Gastrocnemius medialis (tissue), 4 donors: ENCODE measurements around the gene PDZRN3. TPM values are rescaled to one million over a fixed set of nuclear protein-coding genes. Genes with fewer than 3 reads are reported as not detected.

Experiments used
- ATAC-seq, 2 donors: fragments of 150-250 bp; one replicate each; pipeline ENCODE4 v1.9.1; 2016
- DNase-seq, 2 donors: peaks; one replicate each; pipeline ENCODE4 v3.0.0-alpha.2; 2019
- H3K27ac ChIP-seq, 4 donors: fragments of 200-600 bp; sonication (generic); 1 replicate in 1 of 4; 2 replicates in 3 of 4; pipeline ENCODE4 v1.5.1; 2016 to 2018; ENCODE audit warnings: mild to moderate bottlenecking in 2 of 4, moderate library complexity in 1 of 4
- H3K27me3 ChIP-seq, 3 donors: fragments of 200-600 bp; sonication (generic) in 2 of 3; 1 replicate in 1 of 3; 2 replicates in 2 of 3; pipeline versions ENCODE4 v1.5.1 to v1.6.0; 2016 to 2019; ENCODE audit warnings: mild to moderate bottlenecking in 1 of 3, moderate library complexity in 1 of 3
- H3K36me3 ChIP-seq, 2 donors: fragments of 200-600 bp; sonication (generic) in 1 of 2; one replicate each; pipeline ENCODE4 v1.5.1; 2017 to 2018
- H3K4me1 ChIP-seq, 2 donors: fragments of 200-600 bp; sonication (generic) in 1 of 2; one replicate each; pipeline ENCODE4 v1.5.1; 2016 to 2017; ENCODE audit warnings: mild to moderate bottlenecking in 2 of 2
- H3K4me3 ChIP-seq, 4 donors: fragments of 200-600 bp; sonication (generic) in 3 of 4; 1 replicate in 1 of 4; 2 replicates in 3 of 4; pipeline ENCODE4 v1.5.1; 2016 to 2019; ENCODE audit warnings: mild to moderate bottlenecking in 2 of 4
- H3K9me3 ChIP-seq, 3 donors: fragments of 200-600 bp; sonication (generic) in 2 of 3; 1 replicate in 1 of 3; 2 replicates in 2 of 3; pipeline ENCODE4 v1.5.1; 2016 to 2019
- CTCF ChIP-seq, 5 experiments: fragments of 450-650 bp in 3 of 5; fragments of 200-600 bp in 2 of 5; sonication (generic) in 2 of 5; IDR thresholded peaks in 4 of 5; conservative IDR thresholded peaks in 1 of 5; 1 replicate in 4 of 5; 2 replicates in 1 of 5; pipeline ENCODE4 v1.5.1; 2016 to 2019; ENCODE audit warnings: antibody characterized with exemption in 5 of 5, mild to moderate bottlenecking in 3 of 5, moderate library complexity in 3 of 5
- POLR2A ChIP-seq, 2 donors: fragments of 450-650 bp; IDR thresholded peaks; one replicate each; pipeline ENCODE4 v1.6.1; 2017; ENCODE audit warnings: antibody characterized with exemption in 2 of 2, mild to moderate bottlenecking in 2 of 2, moderate library complexity in 2 of 2
- in situ Hi-C, 4 donors: fragments of 200-750 bp; cut with MboI; loops; one replicate each; pipeline versions ENCODE4 v1.15.0 to v1.8.0; 2017; ENCODE audit warnings: low sequenced_read_pairs in 4 of 4
- intact Hi-C: fragments of 100-400 bp; cut with DNase I; formaldehyde crosslinking; loops from one replicate; pipeline ENCODE4 v1.15.1; 2023; ENCODE audit warnings: low total_unique reads
- total RNA-seq, 4 donors: library from RNA; depleted of rRNA; stranded (reverse); fragments of >200 nt; gene quantifications; one replicate each; pipeline versions ENCODE4 v1.1.0 to v1.2.3, GENCODE V29; 2016

PDZRN3 gene
- total RNA-seq, 4 donors from 2014 or later, result 9.1 to 30.3 (median 24.7) TPM

GRCh38 chr3:73448761-73449301 lies 175.9 kb downstream of the PDZRN3 start:
- Histone ChIP-seq H3K4me1 (peaks cover 18 to 26% of the 10 kb centered on the region in 2 donors), H3K36me3 (no peaks in the 10 kb centered on the region), H3K27ac (no peak overlapping the region), H3K27me3 (no peaks in the 10 kb centered on the region), H3K9me3 (no peaks in the 10 kb centered on the region), H3K4me3 (no peak overlapping the region)
- in situ Hi-C loops, result no loop called here
- TF ChIP-seq CTCF (IDR thresholded peaks at IDR 0.05 in 4 of 5, conservative IDR thresholded peaks at IDR 0.05 in 1 of 5), result no peak
- TF ChIP-seq POLR2A (IDR thresholded peaks at IDR 0.05), result no peak
- no peak for ATAC-seq
- intact Hi-C loops, result no loop called here
- no peak for DNase-seq

- in situ Hi-C loops, result no loop called here
- H3K4me1 ChIP-seq, result peaks cover 18 to 26% of the 10 kb centered on the region in 2 donors
- intact Hi-C loops, result no loop called here
These were observed 176.7 kb downstream of the PDZRN3 start for GRCh38 chr3:73448041-73448440.

GRCh38 chr3:73447111-73447510 lies 177.6 kb downstream of the PDZRN3 start:
- DNase-seq (no peak), ATAC-seq (no peak)
- in situ Hi-C loops (no loop called here), intact Hi-C loops (no loop called here)
- Histone ChIP-seq H3K9me3 (no peaks in the 10 kb centered on the region), H3K27me3 (no peaks in the 10 kb centered on the region), H3K27ac (no peak overlapping the region), H3K4me3 (no peak overlapping the region), H3K36me3 (no peaks in the 10 kb centered on the region), H3K4me1 (peaks cover 13 to 19% of the 10 kb centered on the region in 2 donors)
- no peak for TF ChIP-seq POLR2A (IDR thresholded peaks at IDR 0.05)
- TF ChIP-seq CTCF (IDR thresholded peaks at IDR 0.05 in 4 of 5, conservative IDR thresholded peaks at IDR 0.05 in 1 of 5), result no peak

More at GRCh38 chr3:73448041-73448440, 176.7 kb downstream of the PDZRN3 start:
- H3K36me3 ChIP-seq, result no peaks in the 10 kb centered on the region
- ATAC-seq (no peak), DNase-seq (no peak)
- no peak overlapping the region for H3K4me3 ChIP-seq
- no peak overlapping the region for H3K27ac ChIP-seq
- H3K9me3 ChIP-seq, result no peaks in the 10 kb centered on the region
- TF ChIP-seq CTCF (IDR thresholded peaks at IDR 0.05 in 4 of 5, conservative IDR thresholded peaks at IDR 0.05 in 1 of 5) (no peak), POLR2A (IDR thresholded peaks at IDR 0.05) (no peak)
- H3K27me3 ChIP-seq, result no peaks in the 10 kb centered on the region

- H3K4me3 ChIP-seq, result no peak overlapping the region
- intact Hi-C loops, result no loop called here
- H3K9me3 ChIP-seq, result no peaks in the 10 kb centered on the region
- no peaks in the 10 kb centered on the region for H3K36me3 ChIP-seq
- H3K27me3 ChIP-seq, result no peaks in the 10 kb centered on the region
- H3K4me1 ChIP-seq, result peaks cover 8 to 14% of the 10 kb centered on the region in 2 donors
- ATAC-seq (no peak), DNase-seq (no peak)
- H3K27ac ChIP-seq, result no peak overlapping the region
- in situ Hi-C loops, result no loop called here
- TF ChIP-seq CTCF (IDR thresholded peaks at IDR 0.05 in 4 of 5, conservative IDR thresholded peaks at IDR 0.05 in 1 of 5) (no peak), POLR2A (IDR thresholded peaks at IDR 0.05) (no peak)
These were observed 178.2 kb downstream of the PDZRN3 start for GRCh38 chr3:73446467-73447110.
